Measurements from ENCODE around the gene PLEKHM3. TPM values are rescaled to one million over a fixed set of nuclear protein-coding genes. Genes with fewer than 3 reads are reported as not detected.
A peak's percentile ranks its signal among the peaks of the same experiment; 100 is the strongest.

PLEKHM3 gene
- total and polyA plus RNA-seq, 2 of the 13 experiments (the other 11 are each of a cell fraction or from before 2014, with no cell fraction given): 4.5 to 4.7 TPM

DNA sequence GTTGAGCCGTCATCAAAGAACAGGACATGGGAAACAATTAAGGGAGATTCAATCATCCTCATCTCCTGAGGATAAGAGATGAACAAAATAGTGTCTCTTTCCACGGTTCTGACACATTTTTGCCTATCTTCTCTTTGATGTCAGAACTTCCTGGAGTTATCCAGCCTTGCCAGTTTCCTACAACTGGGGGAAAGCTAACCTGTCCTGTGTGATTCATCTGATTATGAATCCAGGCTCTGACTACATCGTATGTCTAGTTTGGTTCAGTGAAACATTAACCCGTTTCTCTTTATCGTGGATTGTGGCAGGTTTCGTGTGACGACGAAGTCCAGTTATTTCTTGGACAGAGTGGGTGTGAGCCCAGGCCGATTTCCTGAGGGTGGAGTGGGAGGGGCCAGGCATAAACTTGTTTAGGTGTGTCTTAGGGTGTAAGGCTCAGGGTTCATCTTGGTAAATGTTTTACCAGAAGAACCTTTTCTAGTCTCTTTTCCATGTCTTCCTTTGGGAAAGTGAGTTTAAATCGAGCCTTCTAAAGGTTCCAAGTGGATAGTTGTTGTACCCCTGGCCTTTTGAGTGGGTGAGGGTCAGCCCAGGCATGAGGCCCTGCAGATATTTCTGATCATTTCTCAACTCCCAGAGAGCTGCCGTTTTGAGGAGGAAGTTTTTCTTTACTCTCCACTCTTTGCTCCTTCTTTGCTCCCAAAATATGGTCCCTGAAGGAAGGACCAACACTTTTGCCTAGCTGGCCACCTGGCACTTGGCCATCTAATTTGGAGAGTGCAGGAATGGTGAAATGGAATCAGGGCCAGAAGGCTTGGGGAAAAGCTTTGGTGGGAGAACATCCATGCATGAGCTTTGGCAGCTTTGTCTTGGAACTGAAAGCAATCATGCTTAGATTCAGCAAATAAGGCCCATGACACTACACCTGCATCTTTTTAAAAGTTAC lies 205.2 kb downstream of the PLEKHM3 start (continued):
- peak; percentile 87; the same call in 1 of the 2 replicates for TF ChIP-seq BRCA1 (CRISPR knock-in tag; IDR thresholded peaks at IDR 0.05)
- TF ChIP-seq ZNF510 (CRISPR knock-in tag; IDR thresholded peaks at IDR 0.05; ENCODE audit: low read depth): 0 out of 2 replicates have a peak, but pooled peaks have one; percentile 18
- TF ChIP-seq, protein P1, sequence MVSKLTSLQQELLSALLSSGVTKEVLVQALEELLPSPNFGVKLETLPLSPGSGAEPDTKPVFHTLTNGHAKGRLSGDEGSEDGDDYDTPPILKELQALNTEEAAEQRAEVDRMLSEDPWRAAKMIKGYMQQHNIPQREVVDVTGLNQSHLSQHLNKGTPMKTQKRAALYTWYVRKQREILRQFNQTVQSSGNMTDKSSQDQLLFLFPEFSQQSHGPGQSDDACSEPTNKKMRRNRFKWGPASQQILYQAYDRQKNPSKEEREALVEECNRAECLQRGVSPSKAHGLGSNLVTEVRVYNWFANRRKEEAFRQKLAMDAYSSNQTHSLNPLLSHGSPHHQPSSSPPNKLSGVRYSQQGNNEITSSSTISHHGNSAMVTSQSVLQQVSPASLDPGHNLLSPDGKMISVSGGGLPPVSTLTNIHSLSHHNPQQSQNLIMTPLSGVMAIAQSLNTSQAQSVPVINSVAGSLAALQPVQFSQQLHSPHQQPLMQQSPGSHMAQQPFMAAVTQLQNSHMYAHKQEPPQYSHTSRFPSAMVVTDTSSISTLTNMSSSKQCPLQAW (CRISPR knock-in tag; IDR thresholded peaks at IDR 0.05): peak; percentile 100
- TF ChIP-seq NFKB2 (CRISPR knock-in tag; IDR thresholded peaks at IDR 0.05; ENCODE audit: borderline replicate concordance): no peak
- TF ChIP-seq EHMT2 (IDR thresholded peaks at IDR 0.05; ENCODE audit: borderline replicate concordance, low read depth, low read length): no peak
- TF ChIP-seq, protein P2, sequence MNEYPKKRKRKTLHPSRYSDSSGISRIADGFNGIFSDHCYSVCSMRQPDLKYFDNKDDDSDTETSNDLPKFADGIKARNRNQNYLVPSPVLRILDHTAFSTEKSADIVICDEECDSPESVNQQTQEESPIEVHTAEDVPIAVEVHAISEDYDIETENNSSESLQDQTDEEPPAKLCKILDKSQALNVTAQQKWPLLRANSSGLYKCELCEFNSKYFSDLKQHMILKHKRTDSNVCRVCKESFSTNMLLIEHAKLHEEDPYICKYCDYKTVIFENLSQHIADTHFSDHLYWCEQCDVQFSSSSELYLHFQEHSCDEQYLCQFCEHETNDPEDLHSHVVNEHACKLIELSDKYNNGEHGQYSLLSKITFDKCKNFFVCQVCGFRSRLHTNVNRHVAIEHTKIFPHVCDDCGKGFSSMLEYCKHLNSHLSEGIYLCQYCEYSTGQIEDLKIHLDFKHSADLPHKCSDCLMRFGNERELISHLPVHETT (CRISPR knock-in tag; conservative IDR thresholded peaks at IDR 0.05): no peak; the same call in none of the 2 replicates
- TF ChIP-seq ZNF44 (CRISPR knock-in tag; IDR thresholded peaks at IDR 0.05): peak; percentile 58; the same call in 1 of the 2 replicates
- TF ChIP-seq ZNF431 (CRISPR knock-in tag; IDR thresholded peaks at IDR 0.05; ENCODE audit: borderline replicate concordance, low read depth): no peak
- no peak for TF ChIP-seq CC2D1A (CRISPR knock-in tag; IDR thresholded peaks at IDR 0.05)
- no peak for TF ChIP-seq CEBPB (IDR thresholded peaks at IDR 0.05; ENCODE audit: borderline replicate concordance, low read depth, low read length)
- TF ChIP-seq, protein P3, sequence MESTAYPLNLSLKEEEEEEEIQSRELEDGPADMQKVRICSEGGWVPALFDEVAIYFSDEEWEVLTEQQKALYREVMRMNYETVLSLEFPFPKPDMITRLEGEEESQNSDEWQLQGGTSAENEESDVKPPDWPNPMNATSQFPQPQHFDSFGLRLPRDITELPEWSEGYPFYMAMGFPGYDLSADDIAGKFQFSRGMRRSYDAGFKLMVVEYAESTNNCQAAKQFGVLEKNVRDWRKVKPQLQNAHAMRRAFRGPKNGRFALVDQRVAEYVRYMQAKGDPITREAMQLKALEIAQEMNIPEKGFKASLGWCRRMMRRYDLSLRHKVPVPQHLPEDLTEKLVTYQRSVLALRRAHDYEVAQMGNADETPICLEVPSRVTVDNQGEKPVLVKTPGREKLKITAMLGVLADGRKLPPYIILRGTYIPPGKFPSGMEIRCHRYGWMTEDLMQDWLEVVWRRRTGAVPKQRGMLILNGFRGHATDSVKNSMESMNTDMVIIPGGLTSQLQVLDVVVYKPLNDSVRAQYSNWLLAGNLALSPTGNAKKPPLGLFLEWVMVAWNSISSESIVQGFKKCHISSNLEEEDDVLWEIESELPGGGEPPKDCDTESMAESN (CRISPR knock-in tag; conservative IDR thresholded peaks at IDR 0.05): peak; percentile 22; the same call in 1 of the 2 replicates
- no peak for TF ChIP-seq ZKSCAN1 (IDR thresholded peaks at IDR 0.05; ENCODE audit: low read length)
- TF ChIP-seq ZNF546 (CRISPR knock-in tag; conservative IDR thresholded peaks at IDR 0.05): no peak
- peak; percentile 69; the same call in 1 of the 2 replicates for TF ChIP-seq DR1 (CRISPR knock-in tag; IDR thresholded peaks at IDR 0.05)
- TF ChIP-seq KDM3A (CRISPR knock-in tag; IDR thresholded peaks at IDR 0.05; ENCODE audit: low read depth): peak; percentile 64; the same call in 1 of the 2 replicates
- no peak for TF ChIP-seq MTF1 (CRISPR knock-in tag; IDR thresholded peaks at IDR 0.05)
- TF ChIP-seq ZNF749 (CRISPR knock-in tag; IDR thresholded peaks at IDR 0.05; ENCODE audit: borderline replicate concordance): peak; percentile 70; the same call in 1 of the 2 replicates
- no peak; the same call in 1 of the 2 replicates for TF ChIP-seq JDP2 (CRISPR knock-in tag; IDR thresholded peaks at IDR 0.05; ENCODE audit: borderline replicate concordance)
- peak; percentile 64; the same call in 1 of the 2 replicates for TF ChIP-seq HOXD1 (CRISPR knock-in tag; IDR thresholded peaks at IDR 0.05)
- TF ChIP-seq KDM2A (CRISPR knock-in tag; IDR thresholded peaks at IDR 0.05; ENCODE audit: borderline replicate concordance, low read depth): 0 out of 2 replicates have a peak, but pooled peaks have one; percentile 57
- TF ChIP-seq, protein P4, sequence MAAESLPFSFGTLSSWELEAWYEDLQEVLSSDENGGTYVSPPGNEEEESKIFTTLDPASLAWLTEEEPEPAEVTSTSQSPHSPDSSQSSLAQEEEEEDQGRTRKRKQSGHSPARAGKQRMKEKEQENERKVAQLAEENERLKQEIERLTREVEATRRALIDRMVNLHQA (CRISPR knock-in tag; IDR thresholded peaks at IDR 0.05): no peak
- TF ChIP-seq, protein P5, sequence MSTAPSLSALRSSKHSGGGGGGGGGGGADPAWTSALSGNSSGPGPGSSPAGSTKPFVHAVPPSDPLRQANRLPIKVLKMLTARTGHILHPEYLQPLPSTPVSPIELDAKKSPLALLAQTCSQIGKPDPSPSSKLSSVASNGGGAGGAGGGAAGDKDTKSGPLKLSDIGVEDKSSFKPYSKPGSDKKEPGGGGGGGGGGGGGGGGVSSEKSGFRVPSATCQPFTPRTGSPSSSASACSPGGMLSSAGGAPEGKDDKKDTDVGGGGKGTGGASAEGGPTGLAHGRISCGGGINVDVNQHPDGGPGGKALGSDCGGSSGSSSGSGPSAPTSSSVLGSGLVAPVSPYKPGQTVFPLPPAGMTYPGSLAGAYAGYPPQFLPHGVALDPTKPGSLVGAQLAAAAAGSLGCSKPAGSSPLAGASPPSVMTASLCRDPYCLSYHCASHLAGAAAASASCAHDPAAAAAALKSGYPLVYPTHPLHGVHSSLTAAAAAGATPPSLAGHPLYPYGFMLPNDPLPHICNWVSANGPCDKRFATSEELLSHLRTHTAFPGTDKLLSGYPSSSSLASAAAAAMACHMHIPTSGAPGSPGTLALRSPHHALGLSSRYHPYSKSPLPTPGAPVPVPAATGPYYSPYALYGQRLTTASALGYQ (CRISPR knock-in tag; IDR thresholded peaks at IDR 0.05): peak; percentile 83; the same call in 1 of the 2 replicates

All from HepG2 (cell line).